A549 treated with dexamethasone at 1 μM for 4 hours (cell line): Measurements from ENCODE around the gene CYBA. TPM values are rescaled to one million over a fixed set of nuclear protein-coding genes. Genes with fewer than 3 reads are reported as not detected.

Source experiments
- total RNA-seq: library from RNA; stranded (reverse); fragments of 200-300 nt; extraction: Qiagen RNA extraction; gene quantifications from 5 replicates; pipeline ENCODE4 v1.2.3, GENCODE V29; 2022

The CYBA gene
- 216 to 306 TPM (median 283 TPM) in 5 replicates for total RNA-seq

DNA sequence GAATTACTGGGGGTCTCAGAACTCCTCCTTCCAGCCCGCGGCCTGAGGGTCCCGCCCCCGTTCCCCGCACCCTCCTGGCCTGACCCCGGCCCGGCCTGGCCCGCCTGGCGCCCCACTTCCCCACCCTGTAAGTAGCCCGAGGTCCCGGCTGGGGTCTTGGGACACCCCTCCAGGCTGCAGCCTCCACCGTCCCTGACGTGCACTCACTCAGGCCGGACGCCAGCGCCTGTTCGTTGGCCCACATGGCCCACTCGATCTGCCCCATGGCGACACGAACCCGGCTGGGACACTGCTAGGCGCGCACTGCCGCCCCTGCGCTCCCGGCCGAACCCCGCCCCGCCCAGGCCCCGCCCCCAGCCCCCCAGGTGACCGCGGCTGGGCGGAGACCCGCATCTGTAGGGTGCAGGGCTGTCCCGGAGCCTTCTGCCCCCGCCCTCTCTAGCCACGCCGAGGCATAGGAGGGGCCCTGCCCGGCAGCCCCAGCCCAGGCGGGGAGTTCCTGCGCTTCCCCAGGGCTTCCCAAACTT is at the start of gene CYBA:
CYBA (minus strand) TSS at position 305 of the 527 bp plus-strand sequence; CDS start at position 265, 40 bp downstream.

DNA sequence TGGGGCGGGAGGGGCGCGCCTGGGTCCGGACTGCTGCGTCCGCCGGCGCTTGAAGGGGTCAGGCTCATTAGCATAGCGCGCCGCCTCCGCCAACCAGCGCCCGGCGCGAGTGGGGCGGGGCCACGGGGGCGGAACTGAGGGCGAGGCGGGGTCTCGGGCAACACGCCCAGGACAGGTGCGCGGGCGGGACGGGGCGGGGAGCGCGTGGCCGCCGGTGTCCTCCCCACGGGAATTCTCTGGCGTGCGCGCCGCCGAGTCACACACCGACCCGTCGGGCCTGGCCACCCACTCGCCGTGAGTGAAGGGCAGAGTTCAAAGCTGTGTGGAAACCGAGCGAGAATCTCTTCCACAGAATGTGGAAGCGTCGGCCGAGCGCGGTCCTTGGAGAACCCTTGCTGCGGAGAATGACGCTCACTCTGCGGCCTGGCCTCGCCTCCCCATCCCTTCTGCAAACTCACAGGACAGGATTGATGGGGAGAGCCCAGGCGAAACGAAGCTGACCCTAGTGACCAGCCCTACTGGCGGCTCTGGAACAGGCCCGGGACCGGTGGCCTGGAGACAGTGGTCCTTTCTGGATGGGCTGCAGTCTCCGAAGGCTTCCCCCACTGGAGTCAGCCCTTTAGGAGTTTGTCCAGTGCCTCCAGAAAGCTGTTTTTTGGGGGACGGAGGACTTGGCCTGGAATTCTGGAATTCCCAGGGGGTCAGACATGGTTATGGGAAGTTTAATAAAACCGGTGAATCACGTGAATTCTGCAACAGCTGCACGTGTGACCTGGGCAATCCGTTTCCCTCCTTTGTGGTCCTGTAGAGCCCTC is 35.8 kb upstream of the CYBA start, which contains the start of gene SNAI3:
SNAI3 (minus strand) TSS at position 69 of the 815 bp plus-strand sequence. CDS start 101 bp downstream, outside the sequence.

DNA sequence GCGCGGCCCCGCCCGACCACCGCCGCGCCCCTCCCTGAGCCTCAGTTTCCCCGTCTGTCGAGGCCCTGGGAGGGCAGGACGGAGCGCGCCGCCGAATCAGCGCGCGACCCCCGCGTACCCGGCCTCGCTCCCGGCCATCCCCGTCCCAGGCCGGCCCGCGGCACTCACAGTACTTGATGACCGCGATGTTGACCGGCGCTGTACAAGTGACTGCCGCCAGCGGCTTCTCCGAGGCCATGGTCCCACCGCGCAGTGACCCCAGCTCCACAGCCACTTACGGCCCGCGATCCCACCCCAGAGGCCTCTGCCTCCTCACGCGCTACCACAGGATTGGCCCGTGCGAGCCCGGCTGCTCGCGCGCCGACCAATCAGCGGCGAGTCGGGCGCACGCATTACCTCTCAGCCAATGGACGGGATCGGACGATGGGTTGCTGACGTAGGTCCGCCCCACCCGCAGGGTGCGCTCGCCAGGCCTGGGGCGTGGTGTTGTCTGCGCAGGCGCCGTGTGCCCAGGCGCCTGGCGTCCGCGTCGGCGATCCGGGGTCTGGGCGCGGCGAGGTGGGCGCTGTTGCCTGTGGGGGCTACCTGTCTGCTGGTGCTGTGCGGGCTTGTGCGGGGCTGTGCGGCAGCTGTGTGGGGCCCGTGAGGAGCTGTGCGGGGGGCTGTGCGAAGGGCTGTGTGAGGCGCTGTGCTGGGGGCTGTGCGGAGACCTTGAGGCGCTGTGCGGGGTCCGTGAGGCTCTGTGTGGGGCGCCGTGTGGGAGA is 12.2 kb upstream of the CYBA start, which contains the start of gene MVD:
MVD (minus strand) TSS at position 249 of the 764 bp plus-strand sequence; CDS start at position 238, 11 bp downstream.

DNA sequence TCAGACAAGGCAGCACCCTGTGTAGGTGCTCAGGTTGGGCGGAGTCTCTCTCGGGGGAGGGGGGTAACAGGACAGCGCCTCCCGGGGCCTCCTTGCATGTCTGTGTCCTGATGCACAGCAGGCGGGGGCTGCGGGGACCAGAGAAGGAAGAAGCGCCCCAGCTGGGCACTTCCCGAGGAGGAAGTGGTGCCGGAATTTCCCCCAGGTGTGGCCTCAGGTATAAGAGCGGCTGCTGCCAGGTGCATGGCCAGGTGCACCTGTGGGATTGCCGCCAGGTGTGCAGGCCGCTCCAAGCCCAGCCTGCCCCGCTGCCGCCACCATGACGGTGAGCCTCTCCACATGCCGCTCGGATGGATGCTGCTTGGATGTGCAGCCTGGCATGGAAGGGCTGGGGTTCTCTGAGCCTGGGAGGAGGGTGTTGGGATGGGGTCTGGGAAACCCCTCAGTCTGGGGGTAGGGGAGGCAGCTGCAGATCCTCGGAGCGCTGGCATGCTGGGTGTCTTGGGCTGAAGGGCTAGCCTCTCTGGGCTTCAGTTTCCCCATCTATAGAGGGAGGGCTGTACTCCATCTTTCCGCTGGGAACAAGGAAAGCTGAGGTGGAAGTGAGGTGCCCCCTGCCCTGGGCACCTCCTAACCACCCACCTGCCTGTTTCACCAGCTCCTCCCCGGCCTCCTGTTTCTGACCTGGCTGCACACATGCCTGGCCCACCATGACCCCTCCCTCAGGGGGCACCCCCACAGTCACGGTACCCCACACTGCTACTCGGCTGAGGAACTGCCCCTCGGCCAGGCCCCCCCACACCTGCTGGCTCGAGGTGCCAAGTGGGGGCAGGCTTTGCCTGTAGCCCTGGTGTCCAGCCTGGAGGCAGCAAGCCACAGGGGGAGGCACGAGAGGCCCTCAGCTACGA is 12.3 kb downstream of the CYBA start, which contains the start of gene IL17C:
IL17C (plus strand) TSS at position 250 of the 908 bp plus-strand sequence; CDS start at position 320, 70 bp downstream.

Other genes starting within 250 kb of the CYBA start
- 3.1 to 7.1 TPM (median 6.5 TPM) in 5 replicates for gene ZFPM1, start 197.8 kb downstream of the CYBA start, total RNA-seq
- 38.9 to 57.1 TPM (median 56.3 TPM) in 5 replicates for gene ZC3H18, start 80.7 kb downstream of the CYBA start, total RNA-seq
- gene IL17C, start 12.5 kb downstream of the CYBA start, total RNA-seq: not detected in 5 replicates
- gene MVD, start 12.0 kb upstream of the CYBA start, total RNA-seq: 16.9 to 23.2 TPM (median 17.9 TPM) in 5 replicates
- gene SNAI3, start 35.5 kb upstream of the CYBA start, total RNA-seq: 0.08 to 0.19 TPM (median 0.14 TPM) in 5 replicates
- gene RNF166, start 55.4 kb upstream of the CYBA start, total RNA-seq: 11.1 to 16.3 TPM (median 15.1 TPM) in 5 replicates
- 23.5 to 34.8 TPM (median 30.7 TPM) in 5 replicates for gene CTU2, start 55.5 kb upstream of the CYBA start, total RNA-seq
- gene PIEZO1, start 134.2 kb upstream of the CYBA start, total RNA-seq: 79.2 to 137 TPM (median 122 TPM) in 5 replicates
- gene CDT1, start 152.7 kb upstream of the CYBA start, total RNA-seq: 21.2 to 32.5 TPM (median 30.5 TPM) in 5 replicates
- gene APRT, start 160.9 kb upstream of the CYBA start, total RNA-seq: 336 to 435 TPM (median 385 TPM) in 5 replicates
- 33.6 to 49.8 TPM (median 48.4 TPM) in 5 replicates for gene GALNS, start 205.9 kb upstream of the CYBA start, total RNA-seq
- gene TRAPPC2L, start 206.1 kb upstream of the CYBA start, total RNA-seq: 80.7 to 133 TPM (median 96.2 TPM) in 5 replicates
- gene PABPN1L, start 215.6 kb upstream of the CYBA start, total RNA-seq: not detected in 5 replicates